H1 (cell line): ENCODE results near the gene FTSJ3. TPM values are rescaled to one million over a fixed set of nuclear protein-coding genes. Genes with fewer than 3 reads are reported as not detected.

Source experiments
- CTCF ChIA-PET: fragments of 300-600 bp; sonication (Branson Sonifier 250); formaldehyde crosslinking; loops from one replicate; lab custom pipeline; 2021; ENCODE audit not compliant: partially characterized antibody; lab: Charles Lee
- POLR2A ChIA-PET: fragments of 300-600 bp; sonication (Branson Sonifier 250); formaldehyde crosslinking; loops from one replicate; lab custom pipeline; 2021; ENCODE audit warnings: inconsistent platforms; ENCODE audit not compliant: partially characterized antibody; lab: Charles Lee
- DNase-seq, 2 experiments: peaks; one replicate each; pipeline versions ENCODE4 v3.0.0 to v3.0.0-alpha.2; 2010 to 2022; ENCODE audit warnings: low spot score in 2 of 2, low read depth in 1 of 2, mixed read lengths in 1 of 2
- FAIRE-seq: peaks from 2 replicates; lab custom pipeline; 2011; peaks lifted over from hg19 to GRCh38; lab: Jason Lieb, UNC
- H2AFZ ChIP-seq: 2 replicates; pipeline ENCODE4 v1.8.1; 2012; ENCODE audit warnings: low read length, inconsistent platforms
- H2AK5ac ChIP-seq: 2 replicates; pipeline ENCODE4 v1.6.1; 2013; ENCODE audit warnings: low read depth, low read length
- H2BK120ac ChIP-seq: replicated peaks from 2 replicates; pipeline ENCODE3; 2013; ENCODE audit warnings: low read depth, low read length, inconsistent platforms
- H2BK12ac ChIP-seq: 2 replicates; pipeline ENCODE4 v1.6.1; 2013; ENCODE audit warnings: low read depth, low read length
- H2BK15ac ChIP-seq: 2 replicates; pipeline ENCODE4 v1.6.1; 2013; ENCODE audit warnings: low read length
- H2BK20ac ChIP-seq: 2 replicates; pipeline ENCODE4 v1.6.1; 2013; ENCODE audit warnings: low read length
- H2BK5ac ChIP-seq: 2 replicates; pipeline ENCODE4 v1.6.1; 2013; ENCODE audit warnings: low read depth, low read length
- H3K14ac ChIP-seq: 2 replicates; pipeline ENCODE4 v1.6.1; 2013; ENCODE audit warnings: inconsistent platforms; ENCODE audit not compliant: insufficient read length
- H3K18ac ChIP-seq: 2 replicates; pipeline ENCODE4 v1.6.1; 2013; ENCODE audit warnings: low read length; ENCODE audit errors: extremely low read depth
- H3K23ac ChIP-seq: 2 replicates; pipeline ENCODE4 v1.6.1; 2013; ENCODE audit warnings: inconsistent platforms; ENCODE audit not compliant: insufficient read length
- H3K23me2 ChIP-seq: 2 replicates; pipeline ENCODE4 v1.6.1; 2013; ENCODE audit warnings: low read depth, low read length
- H3K27ac ChIP-seq: 2 replicates; pipeline ENCODE4 v1.6.1; 2011; ENCODE audit warnings: low read depth, low read length, inconsistent platforms
- H3K27me3 ChIP-seq, 4 experiments: replicated peaks in 1 of 4; 1 replicate in 1 of 4; 2 replicates in 3 of 4; pipeline versions ENCODE4 v1.6.1 to v1.8.1; 2011 to 2013; ENCODE audit warnings: low read length in 3 of 4, mild to moderate bottlenecking in 3 of 4, inconsistent platforms in 2 of 4, mixed read lengths in 2 of 4, moderate library complexity in 1 of 4; ENCODE audit not compliant: control insufficient read depth in 3 of 4, insufficient read depth in 3 of 4; ENCODE audit errors: extremely low read depth in 1 of 4
- H3K36me3 ChIP-seq, 4 experiments: 2 replicates each; pipeline versions ENCODE4 v1.6.1 to v1.8.1; 2011 to 2013; ENCODE audit warnings: mild to moderate bottlenecking in 4 of 4, low read length in 3 of 4, moderate library complexity in 2 of 4, control low read depth in 1 of 4, inconsistent platforms in 1 of 4; ENCODE audit not compliant: insufficient read depth in 4 of 4, control insufficient read depth in 2 of 4
- H3K4ac ChIP-seq: replicated peaks from 2 replicates; pipeline ENCODE3; 2013; ENCODE audit warnings: low read length, low read depth, mixed read lengths, inconsistent platforms; ENCODE audit not compliant: insufficient read length
- H3K4me1 ChIP-seq, 4 experiments: replicated peaks in 1 of 4; 1 replicate in 1 of 4; 2 replicates in 3 of 4; pipeline versions ENCODE4 v1.6.1 to v1.8.1; 2011 to 2013; ENCODE audit warnings: low read length in 3 of 4, inconsistent platforms in 2 of 4, mixed read lengths in 1 of 4; ENCODE audit not compliant: insufficient read depth in 4 of 4, control insufficient read depth in 3 of 4
- H3K4me2 ChIP-seq, 2 experiments: 2 replicates each; pipeline versions ENCODE4 v1.6.1 to v1.8.1; 2011 to 2013; ENCODE audit warnings: low read depth in 2 of 2, low read length in 2 of 2, control low read depth in 1 of 2, inconsistent platforms in 1 of 2, mild to moderate bottlenecking in 1 of 2; ENCODE audit not compliant: insufficient read depth in 1 of 2
- H3K4me3 ChIP-seq, 4 experiments: fragments of 200-600, 300-600 bp in 1 of 4; sonication (generic), shearing (Covaris generic), sonication (Bioruptor Twin) in 1 of 4; 2 replicates each; pipeline versions ENCODE4 v1.5.1 to v1.8.1; 2011 to 2016; ENCODE audit warnings: low read length in 4 of 4, low read depth in 3 of 4, control low read depth in 2 of 4, inconsistent platforms in 2 of 4, mild to moderate bottlenecking in 2 of 4, mixed read lengths in 1 of 4, moderate library complexity in 1 of 4; ENCODE audit not compliant: insufficient read depth in 2 of 4; ENCODE audit errors: extremely low read depth in 1 of 4
- H3K56ac ChIP-seq: replicated peaks from 2 replicates; pipeline ENCODE3; 2013; ENCODE audit warnings: low read depth, mild to moderate bottlenecking, mixed read lengths, low read length, inconsistent platforms; ENCODE audit not compliant: insufficient read length
- H3K79me1 ChIP-seq: 2 replicates; pipeline ENCODE4 v1.6.1; 2013; ENCODE audit warnings: low read depth, low read length, control low read depth
- H3K79me2 ChIP-seq, 2 experiments: 2 replicates each; pipeline versions ENCODE4 v1.6.1 to v1.8.1; 2012 to 2013; ENCODE audit warnings: low read length in 2 of 2, mild to moderate bottlenecking in 2 of 2, inconsistent platforms in 1 of 2; ENCODE audit not compliant: insufficient read depth in 2 of 2, control insufficient read depth in 1 of 2
- H3K9ac ChIP-seq, 4 experiments: replicated peaks in 1 of 4; 1 replicate in 1 of 4; 2 replicates in 3 of 4; pipeline versions ENCODE4 v1.6.1 to v1.8.1; 2011 to 2013; ENCODE audit warnings: low read depth in 3 of 4, low read length in 3 of 4, control low read depth in 2 of 4, mild to moderate bottlenecking in 2 of 4, moderate library complexity in 2 of 4, inconsistent platforms in 1 of 4; ENCODE audit errors: extremely low read depth in 1 of 4
- H3K9me3 ChIP-seq, 2 experiments: 2 replicates each; pipeline versions ENCODE4 v1.6.1 to v1.8.1; 2012 to 2013; ENCODE audit warnings: mild to moderate bottlenecking in 2 of 2, moderate library complexity in 2 of 2, control low read depth in 1 of 2, inconsistent platforms in 1 of 2, low read depth in 1 of 2, low read length in 1 of 2, mixed read lengths in 1 of 2; ENCODE audit not compliant: insufficient read depth in 2 of 2
- H4K20me1 ChIP-seq, 2 experiments: replicated peaks in 1 of 2; 2 replicates each; pipeline versions ENCODE3 to v1.8.1; 2011 to 2013; ENCODE audit warnings: inconsistent platforms in 2 of 2, low read length in 2 of 2, mild to moderate bottlenecking in 1 of 2; ENCODE audit not compliant: insufficient read depth in 2 of 2, control insufficient read depth in 1 of 2
- H4K5ac ChIP-seq: 2 replicates; pipeline ENCODE4 v1.6.1; 2013; ENCODE audit warnings: low read length, low read depth, mixed read lengths, inconsistent platforms; ENCODE audit not compliant: insufficient read length
- H4K8ac ChIP-seq: 2 replicates; pipeline ENCODE4 v1.8.0; 2013; ENCODE audit warnings: mild to moderate bottlenecking, moderate library complexity, low read length, inconsistent platforms; ENCODE audit not compliant: insufficient read depth; ENCODE audit errors: extremely low read depth
- H4K91ac ChIP-seq: replicated peaks from 2 replicates; pipeline ENCODE3; 2013; ENCODE audit warnings: low read length, mixed read lengths, inconsistent platforms; ENCODE audit not compliant: insufficient read length
- ATF2 ChIP-seq: IDR thresholded peaks from 2 replicates; pipeline ENCODE4 v1.6.1; 2012; ENCODE audit warnings: low read length, inconsistent platforms
- CHD1 ChIP-seq: IDR thresholded peaks from 2 replicates; pipeline ENCODE4 v1.6.1; 2012; ENCODE audit warnings: low read depth, low read length, improper control_type of control experiment
- CHD2 ChIP-seq: IDR thresholded peaks from 2 replicates; pipeline ENCODE4 v1.6.1; 2012; ENCODE audit warnings: low read length, improper control_type of control experiment
- GABPA ChIP-seq: IDR thresholded peaks from 2 replicates; pipeline ENCODE4 v1.6.1; 2011; ENCODE audit warnings: mild to moderate bottlenecking, low read length, moderate library complexity, borderline replicate concordance; ENCODE audit not compliant: insufficient read depth
- RXRA ChIP-seq: IDR thresholded peaks from 2 replicates; pipeline ENCODE4 v1.6.1; 2011; ENCODE audit warnings: low read depth, mild to moderate bottlenecking, low read length, moderate library complexity; ENCODE audit not compliant: insufficient read depth
- SP1 ChIP-seq: IDR thresholded peaks from 2 replicates; pipeline ENCODE4 v1.6.1; 2011; ENCODE audit warnings: low read depth, low read length
- SP2 ChIP-seq: IDR thresholded peaks from 2 replicates; pipeline ENCODE4 v1.6.1; 2012; ENCODE audit warnings: mild to moderate bottlenecking, low read length, inconsistent platforms
- WGBS, 2 experiments: shearing (Covaris generic) in 1 of 2; methylation state at CpG; one replicate each; pipeline versions ENCODE4 v1.1.6 to v1.1.7; 2013 to 2015; ENCODE audit warnings: low lambda C conversion rate in 2 of 2, mixed read lengths in 2 of 2, inconsistent platforms in 1 of 2, low coverage in 1 of 2, missing lambda C conversion rate in 1 of 2; ENCODE audit not compliant: insufficient replicate concordance in 2 of 2, insufficient coverage in 1 of 2, insufficient read length in 1 of 2; ENCODE audit errors: extremely low coverage in 1 of 2, missing lambda C conversion rate in 1 of 2; 5-methylcytosine and 5-hydroxymethylcytosine counted together
- polyA plus RNA-seq, 7 experiments: library from polyadenylated mRNA; depleted of rRNA in 3 of 7; stranded (reverse) in 5 of 7; unstranded in 2 of 7; fragments of >200 nt in 5 of 7; fragments of 200-250 nt in 2 of 7; gene quantifications; 1 replicate in 5 of 7; 2 replicates in 1 of 7; 4 replicates in 1 of 7; pipeline versions ENCODE4 v1.2.1 to v1.2.3, GENCODE V29; 2011 to 2013; ENCODE audit warnings: missing spikeins in 2 of 7, mixed read lengths in 2 of 7
- total RNA-seq: library from RNA; stranded (reverse); fragmentation: NEBNext Ultra II Directional; extraction: Animal tissue kit (Norgen Biotek cat#: 25700); gene quantifications from 2 replicates; pipeline ENCODE4 v1.2.1, GENCODE V29; 2021

FTSJ3 gene
- total and polyA plus RNA-seq, 2 of the 8 experiments (the other 6 are each of a cell fraction or from before 2014, with no cell fraction given), result 42.7 to 77.2 TPM

DNA sequence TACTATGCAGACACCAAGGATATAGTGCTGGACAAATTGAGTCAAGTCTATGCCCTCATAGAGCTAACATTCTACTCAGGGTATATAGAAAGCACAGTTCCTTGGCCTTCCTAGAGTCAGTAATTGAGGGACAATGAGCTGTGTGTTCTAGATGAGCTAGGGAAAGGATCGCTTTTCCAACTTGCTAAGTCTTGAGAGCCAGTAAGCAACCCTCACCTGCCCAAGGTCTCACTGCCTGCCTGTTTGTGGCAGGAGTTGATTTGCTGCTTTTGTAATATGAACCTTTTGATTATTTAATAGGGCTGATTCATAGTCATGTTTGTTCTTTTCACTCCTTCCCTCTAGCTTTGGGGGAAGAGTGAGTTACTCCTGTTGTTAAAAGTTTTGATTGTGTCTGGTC lies 47.0 kb downstream of the FTSJ3 start:
- H3K14ac ChIP-seq, result no peak overlapping the region
- H2AFZ ChIP-seq, result no peak overlapping the region
- H2BK12ac ChIP-seq, result no peak overlapping the region
- no peak overlapping the region for H3K27ac ChIP-seq
- H2BK20ac ChIP-seq, result no peak overlapping the region
- H2BK5ac ChIP-seq, result no peak overlapping the region
- no peaks in the 10 kb centered on the region; a peak in 2 of 7 replicates for H3K4me1 ChIP-seq
- POLR2A ChIA-PET, result interaction anchor here (0.6 to 24.4 kb wide), 5 partner anchors 7 to 44 kb away, joined by 4 to 481 read pairs (median 9); partner anchors contain the start of genes CCDC47, DDX42, FTSJ3 and PSMC5
- H3K56ac ChIP-seq, result no peak overlapping the region
- CTCF ChIA-PET, result interaction anchor here (1.1 kb wide), 2 partner anchors 13 to 18 kb away, joined by 3 read pairs; no protein-coding TSS in a partner anchor
- H4K8ac ChIP-seq, result no peak overlapping the region
- no peak overlapping the region for H2AK5ac ChIP-seq
- WGBS, 2 experiments, result 86% methylated on average over 1 of the region's 1 CpG; no CpG with 5 or more reads in 1 of the 2 experiments
- peaks cover 14 to 20% of the 10 kb centered on the region in 2 experiments for H4K20me1 ChIP-seq
- H3K4ac ChIP-seq, result no peak overlapping the region
- H3K4me3 ChIP-seq, result no peak overlapping the region
- H3K9me3 ChIP-seq, result no peaks in the 10 kb centered on the region
- no peak overlapping the region for H2BK15ac ChIP-seq
- no peak for TF ChIP-seq CHD2
- no peak for TF ChIP-seq ATF2
- TF ChIP-seq SP1, result no peak
- no peak for TF ChIP-seq RXRA
- TF ChIP-seq CHD1, result no peak
- no peak for TF ChIP-seq GABPA
- TF ChIP-seq SP2, result no peak
- H3K79me1 ChIP-seq, result peaks cover 4% of the 10 kb centered on the region; the same call in 1 of the 2 replicates
- H3K4me2 ChIP-seq, result no peak overlapping the region; a peak in 1 of 4 replicates
- DNase-seq (no peak), FAIRE-seq (no peak)
- H3K18ac ChIP-seq, result no peak overlapping the region
- 0 out of 7 replicates have a peak overlapping the region, but pooled peaks of 1 of the 4 experiments have one; percentile 18 for H3K9ac ChIP-seq
- no peaks in the 10 kb centered on the region for H3K27me3 ChIP-seq
- no peak overlapping the region for H2BK120ac ChIP-seq
- H3K79me2 ChIP-seq, result peaks cover 56 to 98% of the 10 kb centered on the region in 2 experiments
- no peak overlapping the region for H4K91ac ChIP-seq
- peaks cover 3 to 46% (median 20%) of the 10 kb centered on the region in 4 experiments; a peak in 7 of 8 replicates for H3K36me3 ChIP-seq
- H4K5ac ChIP-seq, result no peak overlapping the region
- H3K23me2 ChIP-seq, result peaks cover 1% of the 10 kb centered on the region
- no peak overlapping the region for H3K23ac ChIP-seq
